ENCODE data around the gene TRIM38.
A peak's percentile ranks its signal among the peaks of the same experiment; 100 is the strongest.

DNA sequence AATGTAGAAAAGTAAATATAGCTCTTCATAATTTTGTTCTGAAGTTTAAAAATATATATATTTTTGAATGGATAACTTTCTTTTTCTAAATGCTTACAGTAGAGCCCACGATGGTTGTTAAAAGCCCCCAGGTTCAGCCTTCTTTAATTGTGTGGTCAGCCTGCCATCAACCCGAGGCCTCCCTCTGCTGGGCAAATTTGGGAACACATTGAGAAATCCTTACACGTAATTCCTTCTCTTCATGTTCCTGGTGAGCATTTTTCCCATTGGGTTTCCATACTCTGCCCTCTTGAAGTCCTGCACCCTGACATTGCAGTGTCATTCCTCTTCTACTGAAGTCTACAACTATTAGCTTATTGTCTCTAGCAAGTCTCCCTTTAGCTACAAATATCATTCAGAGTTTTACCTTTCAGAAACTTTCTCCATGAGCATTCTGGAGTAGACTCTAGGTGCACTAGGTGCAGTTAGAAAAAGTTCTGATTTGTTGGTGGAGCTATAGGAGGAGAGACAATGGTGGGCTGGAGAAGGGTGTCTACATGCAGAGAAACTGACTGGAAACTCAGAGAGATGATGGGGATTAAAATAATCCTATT lies 40.6 kb downstream of the TRIM38 start:
- TF ChIP-seq, protein P1, sequence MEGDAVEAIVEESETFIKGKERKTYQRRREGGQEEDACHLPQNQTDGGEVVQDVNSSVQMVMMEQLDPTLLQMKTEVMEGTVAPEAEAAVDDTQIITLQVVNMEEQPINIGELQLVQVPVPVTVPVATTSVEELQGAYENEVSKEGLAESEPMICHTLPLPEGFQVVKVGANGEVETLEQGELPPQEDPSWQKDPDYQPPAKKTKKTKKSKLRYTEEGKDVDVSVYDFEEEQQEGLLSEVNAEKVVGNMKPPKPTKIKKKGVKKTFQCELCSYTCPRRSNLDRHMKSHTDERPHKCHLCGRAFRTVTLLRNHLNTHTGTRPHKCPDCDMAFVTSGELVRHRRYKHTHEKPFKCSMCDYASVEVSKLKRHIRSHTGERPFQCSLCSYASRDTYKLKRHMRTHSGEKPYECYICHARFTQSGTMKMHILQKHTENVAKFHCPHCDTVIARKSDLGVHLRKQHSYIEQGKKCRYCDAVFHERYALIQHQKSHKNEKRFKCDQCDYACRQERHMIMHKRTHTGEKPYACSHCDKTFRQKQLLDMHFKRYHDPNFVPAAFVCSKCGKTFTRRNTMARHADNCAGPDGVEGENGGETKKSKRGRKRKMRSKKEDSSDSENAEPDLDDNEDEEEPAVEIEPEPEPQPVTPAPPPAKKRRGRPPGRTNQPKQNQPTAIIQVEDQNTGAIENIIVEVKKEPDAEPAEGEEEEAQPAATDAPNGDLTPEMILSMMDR (IDR thresholded peaks at IDR 0.05): peak; percentile 46 to 58 (median 53)
- no peak for TF ChIP-seq EP300 (IDR thresholded peaks at IDR 0.05)
